Esophagus squamous epithelium (tissue), 5 donors: Measurements from ENCODE around the gene DENR. TPM values are rescaled to one million over a fixed set of nuclear protein-coding genes. Genes with fewer than 3 reads are reported as not detected.

Source experiments
- DNase-seq: peaks from one replicate; lab custom pipeline; 2025; lab: John Stamatoyannopoulos, UW
- H3K27ac ChIP-seq, 4 donors: fragments of 200-600 bp; sonication (generic); one replicate each; pipeline ENCODE4 v1.5.1; 2016 to 2019; ENCODE audit warnings: mild to moderate bottlenecking in 1 of 4
- H3K27me3 ChIP-seq, 4 donors: fragments of 200-600 bp; sonication (generic); 1 replicate in 3 of 4; 2 replicates in 1 of 4; pipeline versions ENCODE4 v1.5.1 to v1.6.0; 2017 to 2021; ENCODE audit warnings: antibody characterized with exemption in 1 of 4
- H3K36me3 ChIP-seq, 3 donors: fragments of 200-600 bp; sonication (generic); one replicate each; pipeline ENCODE4 v1.5.1; 2016 to 2019
- H3K4me1 ChIP-seq, 3 donors: fragments of 200-600 bp; sonication (generic); one replicate each; pipeline ENCODE4 v1.5.1; 2017 to 2019
- H3K4me3 ChIP-seq, 4 donors: fragments of 200-600 bp; sonication (generic); 1 replicate in 3 of 4; 2 replicates in 1 of 4; pipeline ENCODE4 v1.5.1; 2016 to 2019; ENCODE audit warnings: mild to moderate bottlenecking in 2 of 4, moderate library complexity in 1 of 4
- H3K9me3 ChIP-seq, 3 donors: fragments of 200-600 bp; sonication (generic); one replicate each; pipeline ENCODE4 v1.5.1; 2016 to 2019
- POLR2A ChIP-seq, 4 donors: fragments of 450-650 bp; IDR thresholded peaks; one replicate each; pipeline ENCODE4 v1.6.1; 2017; ENCODE audit warnings: antibody characterized with exemption in 4 of 4, mild to moderate bottlenecking in 4 of 4, moderate library complexity in 3 of 4
- WGBS, 2 donors: methylation state at CpG; one replicate each; pipeline ENCODE4 v1.1.5; 2018; 5-methylcytosine and 5-hydroxymethylcytosine counted together
- intact Hi-C: fragments of 100-400 bp; cut with DNase I; formaldehyde crosslinking; loops from one replicate; pipeline ENCODE4 v1.15.0; 2022
- small RNA-seq, 4 donors: library from RNA; depleted of rRNA; stranded (forward); fragments of <200 nt; gene quantifications; one replicate each; pipeline ENCODE3, GENCODE V24; 2016
- total RNA-seq, 4 donors: library from RNA; depleted of rRNA; stranded (reverse); fragments of >200 nt; gene quantifications; one replicate each; pipeline ENCODE4 v1.1.0, GENCODE V29; 2016
- TF ChIP-seq, protein P1 (sequence below), 6 experiments: fragments of 450-650 bp in 4 of 6; fragments of 200-600 bp in 2 of 6; sonication (generic) in 2 of 6; IDR thresholded peaks; one replicate each; pipeline ENCODE4 v1.5.1; 2016 to 2019; ENCODE audit warnings: antibody characterized with exemption in 6 of 6, mild to moderate bottlenecking in 4 of 6, moderate library complexity in 4 of 6
- donor health status: DM: yes; HTN: yes; CAD: no.

DENR gene
- total RNA-seq, 4 donors from 2014 or later: 23.3 to 40.1 (median 32.3) TPM

DNA sequence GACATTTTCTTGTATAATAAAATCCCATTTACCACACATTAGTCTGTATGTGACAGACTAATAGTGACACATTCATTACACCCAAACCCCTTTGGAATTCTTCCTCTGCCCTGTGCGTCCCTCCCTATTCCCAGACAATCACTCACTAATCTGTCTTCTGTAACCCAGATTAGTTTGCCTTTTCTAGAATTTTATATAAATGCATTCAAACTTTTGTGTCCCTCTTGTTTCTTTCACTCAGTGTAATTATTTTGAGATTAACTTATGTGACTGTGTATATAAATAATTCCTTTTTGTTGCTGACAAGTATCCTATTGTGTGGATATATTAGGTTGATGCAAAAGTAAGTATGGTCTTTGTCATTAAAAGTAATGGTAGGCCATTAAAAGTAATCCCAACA lies 55.0 kb downstream of the DENR start:
- TF ChIP-seq, protein P1, sequence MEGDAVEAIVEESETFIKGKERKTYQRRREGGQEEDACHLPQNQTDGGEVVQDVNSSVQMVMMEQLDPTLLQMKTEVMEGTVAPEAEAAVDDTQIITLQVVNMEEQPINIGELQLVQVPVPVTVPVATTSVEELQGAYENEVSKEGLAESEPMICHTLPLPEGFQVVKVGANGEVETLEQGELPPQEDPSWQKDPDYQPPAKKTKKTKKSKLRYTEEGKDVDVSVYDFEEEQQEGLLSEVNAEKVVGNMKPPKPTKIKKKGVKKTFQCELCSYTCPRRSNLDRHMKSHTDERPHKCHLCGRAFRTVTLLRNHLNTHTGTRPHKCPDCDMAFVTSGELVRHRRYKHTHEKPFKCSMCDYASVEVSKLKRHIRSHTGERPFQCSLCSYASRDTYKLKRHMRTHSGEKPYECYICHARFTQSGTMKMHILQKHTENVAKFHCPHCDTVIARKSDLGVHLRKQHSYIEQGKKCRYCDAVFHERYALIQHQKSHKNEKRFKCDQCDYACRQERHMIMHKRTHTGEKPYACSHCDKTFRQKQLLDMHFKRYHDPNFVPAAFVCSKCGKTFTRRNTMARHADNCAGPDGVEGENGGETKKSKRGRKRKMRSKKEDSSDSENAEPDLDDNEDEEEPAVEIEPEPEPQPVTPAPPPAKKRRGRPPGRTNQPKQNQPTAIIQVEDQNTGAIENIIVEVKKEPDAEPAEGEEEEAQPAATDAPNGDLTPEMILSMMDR (IDR thresholded peaks at IDR 0.05): no peak
- no peak for TF ChIP-seq POLR2A (IDR thresholded peaks at IDR 0.05)
- no peaks in the 10 kb centered on the region for H3K4me1 ChIP-seq
- no peaks in the 10 kb centered on the region for H3K9me3 ChIP-seq
- no peak for DNase-seq
- no peaks in the 10 kb centered on the region for H3K36me3 ChIP-seq
- 85 to 87% methylated on average over 1 of the region's 1 CpG for WGBS, 2 donors
- intact Hi-C loops: no loop called here
- no peak overlapping the region for H3K4me3 ChIP-seq
- no peak overlapping the region for H3K27ac ChIP-seq
- no peaks in the 10 kb centered on the region for H3K27me3 ChIP-seq

- Histone ChIP-seq H3K9me3 (no peaks in the 10 kb centered on the region), H3K36me3 (no peaks in the 10 kb centered on the region), H3K27ac (no peak overlapping the region), H3K4me1 (no peaks in the 10 kb centered on the region), H3K4me3 (no peak overlapping the region), H3K27me3 (no peaks in the 10 kb centered on the region)
- no peak for TF ChIP-seq POLR2A (IDR thresholded peaks at IDR 0.05)
- TF ChIP-seq, protein P1 (IDR thresholded peaks at IDR 0.05): no peak
- DNase-seq: no peak
- intact Hi-C loops: no loop called here
- 51 to 63% methylated on average over 3 of the region's 3 CpGs for WGBS, 2 donors
Measured at GRCh38 chr12:122811777-122812176, 59.2 kb downstream of the DENR start.

GRCh38 chr12:122813310-122813713 lies 60.7 kb downstream of the DENR start:
- no peak for TF ChIP-seq POLR2A (IDR thresholded peaks at IDR 0.05)
- no peaks in the 10 kb centered on the region for H3K27me3 ChIP-seq
- 66 to 69% methylated on average over 10 of the region's 10 CpGs for WGBS, 2 donors
- H3K27ac ChIP-seq: no peak overlapping the region
- no peaks in the 10 kb centered on the region for H3K4me1 ChIP-seq
- H3K36me3 ChIP-seq: no peaks in the 10 kb centered on the region
- H3K9me3 ChIP-seq: no peaks in the 10 kb centered on the region
- intact Hi-C loops: no loop called here
- DNase-seq: no peak
- H3K4me3 ChIP-seq: no peak overlapping the region

DNA sequence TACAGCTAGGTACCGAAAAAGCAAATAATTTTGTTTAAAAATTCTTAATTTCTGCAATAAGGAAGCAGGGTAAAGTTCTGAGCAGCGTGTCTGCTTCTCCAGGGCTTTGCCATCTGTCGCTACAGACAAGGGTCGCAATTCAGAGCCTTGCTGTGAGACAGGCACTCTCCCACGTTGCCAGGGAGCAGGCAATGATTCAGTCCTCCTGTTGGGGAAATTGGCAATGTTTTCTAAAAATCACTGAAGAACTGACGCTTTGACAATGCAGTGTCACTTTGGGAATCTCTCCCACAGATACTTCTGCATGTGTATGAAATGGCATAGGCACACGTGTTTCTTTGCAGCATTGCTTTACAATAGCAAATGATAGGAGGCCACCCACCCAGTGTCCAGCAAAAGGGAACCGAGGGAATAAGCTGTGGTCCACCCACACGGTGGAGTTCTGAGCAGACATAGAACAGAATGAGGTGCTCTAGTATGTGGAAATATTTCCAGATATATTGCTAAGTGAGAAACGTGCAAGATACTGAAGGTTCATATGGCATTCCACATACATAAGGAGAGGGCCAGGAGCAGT lies 66.7 kb downstream of the DENR start:
- Histone ChIP-seq H3K4me3 (no peak overlapping the region), H3K36me3 (no peaks in the 10 kb centered on the region), H3K9me3 (no peaks in the 10 kb centered on the region), H3K4me1 (no peaks in the 10 kb centered on the region), H3K27ac (no peak overlapping the region), H3K27me3 (no peaks in the 10 kb centered on the region)
- TF ChIP-seq, protein P1 (IDR thresholded peaks at IDR 0.05): no peak
- TF ChIP-seq POLR2A (IDR thresholded peaks at IDR 0.05): no peak
- WGBS, 2 donors: 71 to 76% methylated on average over 10 of the region's 10 CpGs
- intact Hi-C loops: no loop called here
- no peak for DNase-seq

GRCh38 chr12:122820138-122820537 lies 67.5 kb downstream of the DENR start:
- H3K4me3 ChIP-seq: no peak overlapping the region
- H3K36me3 ChIP-seq: no peaks in the 10 kb centered on the region
- no peak for DNase-seq
- intact Hi-C loops: no loop called here
- no peaks in the 10 kb centered on the region for H3K4me1 ChIP-seq
- no peak overlapping the region for H3K27ac ChIP-seq
- no peak for TF ChIP-seq POLR2A (IDR thresholded peaks at IDR 0.05)
- TF ChIP-seq, protein P1 (IDR thresholded peaks at IDR 0.05): no peak
- H3K27me3 ChIP-seq: no peaks in the 10 kb centered on the region
- WGBS, 2 donors: 77 to 85% methylated on average over 7 to 8 of the region's 8 CpGs
- no peaks in the 10 kb centered on the region for H3K9me3 ChIP-seq

Small RNA genes within 50 kb of the gene (small RNA-seq; reads per million reads assigned to genes)
- gene AC026333.2: 0 reads per million in 4 donors
- 0 reads per million in 4 donors for gene RF00019

Other genes starting within 250 kb of the DENR start
- gene RSRC2, start 225.9 kb upstream of the DENR start, total RNA-seq: 10 to 100 TPM; 40.9 to 78.6 (median 63.8) TPM
- gene KNTC1, start 225.6 kb upstream of the DENR start, total RNA-seq: 10 to 100 TPM in 3 of 4 donors, 1 to 10 TPM in 1; 9.0 to 33.7 (median 14.4) TPM
- gene HCAR2, start 49.5 kb upstream of the DENR start, total RNA-seq: 10 to 100 TPM; 12.0 to 24.1 (median 17.7) TPM
- 10 to 100 TPM in 2 of 4 donors, 1 to 10 TPM in 2; 4.7 to 18.8 (median 10.5) TPM for gene HCAR3, start 36.0 kb upstream of the DENR start, total RNA-seq
- gene HCAR1, start 22.0 kb upstream of the DENR start, total RNA-seq: under 1 TPM in 1 of 4 donors, not detected in 3; 0.23 TPM
- under 1 TPM in 2 of 4 donors, not detected in 2; 0.13 to 0.76 TPM for gene CCDC62, start 21.7 kb downstream of the DENR start, total RNA-seq
- gene HIP1R, start 82.6 kb downstream of the DENR start, total RNA-seq: 10 to 100 TPM; 27.3 to 46.3 (median 44.8) TPM
- gene VPS37B, start 143.3 kb downstream of the DENR start, total RNA-seq: 10 to 100 TPM; 41.1 to 85.7 (median 69.5) TPM
- 1 to 10 TPM; 2.9 to 5.5 (median 3.3) TPM for gene ABCB9, start 213.6 kb downstream of the DENR start, total RNA-seq
- gene OGFOD2, start 222.4 kb downstream of the DENR start, total RNA-seq: 10 to 100 TPM in 3 of 4 donors, 1 to 10 TPM in 1; 8.5 to 13.9 (median 11.3) TPM
- 100 to 1,000 TPM in 3 of 4 donors, 10 to 100 TPM in 1; 84.2 to 212 (median 153) TPM for gene ARL6IP4, start 227.9 kb downstream of the DENR start, total RNA-seq